ENCODE results near the gene CBX7.
"Not testable (repeated sequence)": the region's sequence is repeated elsewhere in the genome, so short reads cannot be mapped to it uniquely, and the experiment has no call there.

Gene CBX7

DNA sequence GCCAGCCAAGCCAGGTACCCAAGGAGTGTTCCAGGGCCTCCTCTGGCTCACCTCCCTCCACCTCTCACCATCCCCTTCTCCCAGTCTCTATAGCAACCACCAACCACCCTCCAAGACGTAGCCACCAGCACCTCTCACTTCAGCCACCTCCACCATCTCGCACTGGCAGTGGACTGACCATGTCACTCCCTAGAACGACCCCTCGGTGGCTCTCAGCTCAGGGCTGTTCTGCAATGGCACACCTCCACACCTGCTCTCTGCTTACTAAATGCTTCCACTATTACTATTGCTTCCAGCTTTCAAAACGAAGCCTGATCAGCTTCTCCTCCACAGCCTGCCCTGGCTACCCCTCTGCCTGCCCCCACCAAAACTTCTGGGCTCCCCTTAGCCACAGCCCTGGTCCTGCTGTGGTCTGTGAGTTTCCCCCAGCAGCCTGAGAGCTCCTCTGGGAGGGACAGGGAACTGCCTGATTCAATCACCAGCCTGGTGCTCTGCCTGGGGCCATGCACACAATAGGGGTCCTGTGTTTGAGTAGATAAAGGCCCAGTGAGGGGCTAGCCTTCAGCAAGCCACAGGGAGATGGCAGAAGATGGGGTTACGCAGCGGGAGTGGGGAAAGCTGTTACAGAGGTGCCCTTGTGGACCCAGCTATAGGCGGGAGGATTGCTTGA, 17.5 kb upstream of the CBX7 start:
- DNase-seq (ENCODE audit: low read depth) = no peak
- H3K4me3 ChIP-seq (ENCODE audit: low read depth, low read length) = no peak overlapping the region
- TF ChIP-seq CTCF (conservative IDR thresholded peaks at IDR 0.05; ENCODE audit: low read depth, low read length) = no peak

DNA sequence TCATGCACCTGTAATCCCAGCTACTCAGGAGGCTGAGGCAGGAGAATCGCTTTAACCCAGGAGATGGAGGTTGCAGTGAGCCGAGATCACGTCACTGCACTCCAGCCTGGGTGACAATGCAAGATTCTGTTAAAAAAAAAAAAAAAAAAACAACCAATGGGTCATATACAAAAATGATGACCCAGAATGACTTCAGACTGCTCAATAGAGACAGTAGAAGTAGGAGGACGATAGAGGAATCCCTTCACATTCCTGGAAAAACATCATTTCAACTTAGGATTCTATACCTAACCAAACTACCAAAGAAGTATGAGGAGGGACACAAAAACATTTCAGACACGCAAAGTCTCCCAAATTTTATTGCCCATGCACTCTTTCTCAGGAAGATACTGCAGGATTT, 14.1 kb upstream of the CBX7 start:
- H3K4me3 ChIP-seq (ENCODE audit: low read depth, low read length) = no peak overlapping the region
- DNase-seq (ENCODE audit: low read depth) = no peak
- TF ChIP-seq CTCF (conservative IDR thresholded peaks at IDR 0.05; ENCODE audit: low read depth, low read length) = no peak

DNA sequence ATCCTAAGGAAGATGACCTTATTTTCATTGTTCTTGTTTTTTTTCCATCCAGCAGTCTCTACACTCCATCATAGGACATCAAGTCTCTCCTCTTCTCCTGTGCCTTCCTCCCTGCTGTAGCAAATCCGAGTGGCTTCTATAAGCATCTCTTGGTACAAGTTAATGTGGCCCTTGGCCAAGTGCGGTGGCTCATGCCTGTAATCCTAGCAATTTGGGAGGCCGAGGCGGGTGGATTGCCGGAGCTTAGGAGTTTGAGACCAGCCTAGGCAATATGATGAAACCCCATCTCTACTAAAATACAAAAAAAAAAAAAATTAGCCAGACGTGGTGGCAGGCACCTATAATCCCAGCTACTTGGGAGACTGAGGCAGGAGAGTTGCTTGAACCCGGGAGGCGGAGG, 3.6 kb upstream of the CBX7 start:
- not testable (repeated sequence) for H3K4me3 ChIP-seq (ENCODE audit: low read depth, low read length); DNase-seq (ENCODE audit: low read depth)

DNA sequence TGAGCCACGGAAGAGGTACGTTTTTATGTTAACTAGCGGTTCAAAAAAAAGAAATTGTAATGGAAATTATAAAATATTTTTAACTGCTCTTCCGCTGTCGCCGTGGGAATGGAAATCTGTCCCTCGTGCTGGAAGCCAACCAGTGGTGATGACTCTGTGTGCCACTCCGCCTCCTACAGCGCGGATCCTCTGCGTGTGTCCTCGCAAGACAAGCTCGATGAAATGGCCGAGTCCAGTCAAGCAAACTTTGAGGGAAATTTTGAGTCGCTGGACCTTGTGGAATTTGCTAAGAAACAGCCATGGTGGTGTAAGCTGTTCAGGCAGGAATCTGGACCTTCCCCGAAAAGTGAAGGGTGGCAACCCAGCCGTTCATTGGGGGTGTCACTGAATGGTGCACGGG, 2.9 kb upstream of the CBX7 start:
- H3K4me3 ChIP-seq (ENCODE audit: low read depth, low read length) = no peak overlapping the region
- no peak for TF ChIP-seq CTCF (conservative IDR thresholded peaks at IDR 0.05; ENCODE audit: low read depth, low read length)
- DNase-seq (ENCODE audit: low read depth) = no peak

- TF ChIP-seq CTCF (conservative IDR thresholded peaks at IDR 0.05; ENCODE audit: low read depth, low read length) = no peak
- no peak for DNase-seq (ENCODE audit: low read depth)
- H3K4me3 ChIP-seq (ENCODE audit: low read depth, low read length) = peak overlapping the region; percentile 64
Observed at GRCh38 chr22:39153220-39153717, 789 bp upstream of the CBX7 start.

- no peak for TF ChIP-seq CTCF (conservative IDR thresholded peaks at IDR 0.05; ENCODE audit: low read depth, low read length)
- peak overlapping the region; percentile 64 for H3K4me3 ChIP-seq (ENCODE audit: low read depth, low read length)
- DNase-seq (ENCODE audit: low read depth) = no peak
Observed at GRCh38 chr22:39152024-39152510, 413 bp downstream of the CBX7 start.

GRCh38 chr22:39151329-39151975, 1.0 kb downstream of the CBX7 start:
- DNase-seq (ENCODE audit: low read depth) = no peak
- no peak for TF ChIP-seq CTCF (conservative IDR thresholded peaks at IDR 0.05; ENCODE audit: low read depth, low read length)
- H3K4me3 ChIP-seq (ENCODE audit: low read depth, low read length) = peak overlapping the region; percentile 64
